Gastrocnemius medialis (tissue), 4 donors: Measurements from ENCODE around the gene ST6GAL2. TPM values are rescaled to one million over a fixed set of nuclear protein-coding genes. Genes with fewer than 3 reads are reported as not detected.

Experiments used
- ATAC-seq, 2 donors: fragments of 150-250 bp; one replicate each; pipeline ENCODE4 v1.9.1; 2016
- DNase-seq, 2 donors: peaks; one replicate each; pipeline ENCODE4 v3.0.0-alpha.2; 2019
- H3K27ac ChIP-seq, 4 donors: fragments of 200-600 bp; sonication (generic); 1 replicate in 1 of 4; 2 replicates in 3 of 4; pipeline ENCODE4 v1.5.1; 2016 to 2018; ENCODE audit warnings: mild to moderate bottlenecking in 2 of 4, moderate library complexity in 1 of 4
- H3K27me3 ChIP-seq, 3 donors: fragments of 200-600 bp; sonication (generic) in 2 of 3; 1 replicate in 1 of 3; 2 replicates in 2 of 3; pipeline versions ENCODE4 v1.5.1 to v1.6.0; 2016 to 2019; ENCODE audit warnings: mild to moderate bottlenecking in 1 of 3, moderate library complexity in 1 of 3
- H3K36me3 ChIP-seq, 2 donors: fragments of 200-600 bp; sonication (generic) in 1 of 2; one replicate each; pipeline ENCODE4 v1.5.1; 2017 to 2018
- H3K4me1 ChIP-seq, 2 donors: fragments of 200-600 bp; sonication (generic) in 1 of 2; one replicate each; pipeline ENCODE4 v1.5.1; 2016 to 2017; ENCODE audit warnings: mild to moderate bottlenecking in 2 of 2
- H3K4me3 ChIP-seq, 4 donors: fragments of 200-600 bp; sonication (generic) in 3 of 4; 1 replicate in 1 of 4; 2 replicates in 3 of 4; pipeline ENCODE4 v1.5.1; 2016 to 2019; ENCODE audit warnings: mild to moderate bottlenecking in 2 of 4
- H3K9me3 ChIP-seq, 3 donors: fragments of 200-600 bp; sonication (generic) in 2 of 3; 1 replicate in 1 of 3; 2 replicates in 2 of 3; pipeline ENCODE4 v1.5.1; 2016 to 2019
- CTCF ChIP-seq, 5 experiments: fragments of 450-650 bp in 3 of 5; fragments of 200-600 bp in 2 of 5; sonication (generic) in 2 of 5; IDR thresholded peaks in 4 of 5; conservative IDR thresholded peaks in 1 of 5; 1 replicate in 4 of 5; 2 replicates in 1 of 5; pipeline ENCODE4 v1.5.1; 2016 to 2019; ENCODE audit warnings: antibody characterized with exemption in 5 of 5, mild to moderate bottlenecking in 3 of 5, moderate library complexity in 3 of 5
- POLR2A ChIP-seq, 2 donors: fragments of 450-650 bp; IDR thresholded peaks; one replicate each; pipeline ENCODE4 v1.6.1; 2017; ENCODE audit warnings: antibody characterized with exemption in 2 of 2, mild to moderate bottlenecking in 2 of 2, moderate library complexity in 2 of 2
- in situ Hi-C, 4 donors: fragments of 200-750 bp; cut with MboI; loops; one replicate each; pipeline versions ENCODE4 v1.15.0 to v1.8.0; 2017; ENCODE audit warnings: low sequenced_read_pairs in 4 of 4
- intact Hi-C: fragments of 100-400 bp; cut with DNase I; formaldehyde crosslinking; loops from one replicate; pipeline ENCODE4 v1.15.1; 2023; ENCODE audit warnings: low total_unique reads
- total RNA-seq, 4 donors: library from RNA; depleted of rRNA; stranded (reverse); fragments of >200 nt; gene quantifications; one replicate each; pipeline versions ENCODE4 v1.1.0 to v1.2.3, GENCODE V29; 2016

The ST6GAL2 gene
- total RNA-seq = not detected

- Histone ChIP-seq H3K9me3 (no peaks in the 10 kb centered on the region), H3K27ac (no peak within 1 kb of the TSS), H3K4me3 (peak within 1 kb of the TSS; percentile 23 to 43 (median 34)), H3K27me3 (peaks cover 19 to 32% (median 26%) of the 10 kb centered on the region in 3 donors), H3K4me1 (peaks cover 7% of the 10 kb centered on the region in 2 donors), H3K36me3 (no peaks in the 10 kb centered on the region)
- TF ChIP-seq POLR2A (IDR thresholded peaks at IDR 0.05) = no peak
- no peak for TF ChIP-seq CTCF (IDR thresholded peaks at IDR 0.05 in 4 of 5, conservative IDR thresholded peaks at IDR 0.05 in 1 of 5)
- ATAC-seq = no peak
- in situ Hi-C loops = no loop called here
- intact Hi-C loops = no loop called here
- DNase-seq = no peak
These were observed at the start of gene ST6GAL2 for GRCh38 chr2:106885971-106886915. Gene ST6GAL2, minus strand, starts transcription at chr2:106886167. Its CDS starts 42,190 bp downstream, at chr2:106843977.

GRCh38 chr2:106932644-106933043, 46.7 kb upstream of the ST6GAL2 start:
- DNase-seq (no peak), ATAC-seq (no peak)
- no peak for TF ChIP-seq CTCF (IDR thresholded peaks at IDR 0.05 in 4 of 5, conservative IDR thresholded peaks at IDR 0.05 in 1 of 5)
- TF ChIP-seq POLR2A (IDR thresholded peaks at IDR 0.05) = no peak
- Histone ChIP-seq H3K27ac (no peak overlapping the region), H3K36me3 (no peaks in the 10 kb centered on the region), H3K9me3 (no peaks in the 10 kb centered on the region), H3K4me1 (no peaks in the 10 kb centered on the region), H3K4me3 (no peak overlapping the region), H3K27me3 (no peaks in the 10 kb centered on the region)
- in situ Hi-C loops = no loop called here
- intact Hi-C loops = no loop called here

- H3K27me3 ChIP-seq = no peaks in the 10 kb centered on the region
- intact Hi-C loops = no loop called here
- DNase-seq (no peak), ATAC-seq (no peak)
- H3K4me1 ChIP-seq = no peaks in the 10 kb centered on the region
- H3K27ac ChIP-seq = no peak overlapping the region
- in situ Hi-C loops = no loop called here
- H3K36me3 ChIP-seq = no peaks in the 10 kb centered on the region
- TF ChIP-seq CTCF (IDR thresholded peaks at IDR 0.05 in 4 of 5, conservative IDR thresholded peaks at IDR 0.05 in 1 of 5) (no peak), POLR2A (IDR thresholded peaks at IDR 0.05) (no peak)
- H3K9me3 ChIP-seq = no peaks in the 10 kb centered on the region
- no peak overlapping the region for H3K4me3 ChIP-seq
These were observed 45.9 kb upstream of the ST6GAL2 start for GRCh38 chr2:106931717-106932335.

GRCh38 chr2:106921451-106921850, 35.5 kb upstream of the ST6GAL2 start:
- Histone ChIP-seq H3K36me3 (no peaks in the 10 kb centered on the region), H3K4me3 (no peak overlapping the region), H3K4me1 (no peaks in the 10 kb centered on the region), H3K27ac (no peak overlapping the region), H3K9me3 (no peaks in the 10 kb centered on the region), H3K27me3 (no peaks in the 10 kb centered on the region)
- in situ Hi-C loops = no loop called here
- intact Hi-C loops = no loop called here
- ATAC-seq (no peak), DNase-seq (no peak)
- no peak for TF ChIP-seq POLR2A (IDR thresholded peaks at IDR 0.05)
- no peak for TF ChIP-seq CTCF (IDR thresholded peaks at IDR 0.05 in 4 of 5, conservative IDR thresholded peaks at IDR 0.05 in 1 of 5)
